Activated CD8-positive, alpha-beta T cell treated with anti-CD3 and anti-CD28 coated beads for 36 hours (primary cell): ENCODE results near the gene TEX28. TPM values are rescaled to one million over a fixed set of nuclear protein-coding genes. Genes with fewer than 3 reads are reported as not detected.

Source experiments
- ATAC-seq: fragments of 200-7000 bp; cut with Tn5 transposase; one replicate; pipeline ENCODE4 v1.10.0; 2021; ENCODE audit warnings: mild to moderate bottlenecking, moderate library complexity
- CTCF ChIA-PET: fragments of 350-600 bp; sonication (Branson Sonifier 250); formaldehyde crosslinking; loops from one replicate; lab custom pipeline; 2021; ENCODE audit warnings: antibody characterized with exemption; lab: Charles Lee
- POLR2A ChIA-PET: fragments of 350-600 bp; sonication (Branson Sonifier 250); formaldehyde crosslinking; loops from one replicate; lab custom pipeline; 2021; ENCODE audit warnings: antibody characterized with exemption; lab: Charles Lee
- DNase-seq: peaks from one replicate; pipeline ENCODE4 v3.0.0-alpha.2; 2020
- H3K27ac Mint-ChIP-seq: one replicate; pipeline ENCODE4 v1.8.0; 2021; ENCODE audit warnings: mild to moderate bottlenecking, mixed read lengths
- H3K27me3 Mint-ChIP-seq: one replicate; pipeline ENCODE4 v1.8.0; 2021; ENCODE audit warnings: mixed read lengths
- H3K36me3 Mint-ChIP-seq: one replicate; pipeline ENCODE4 v1.8.0; 2021; ENCODE audit warnings: low read depth, mixed read lengths
- H3K4me1 Mint-ChIP-seq: one replicate; pipeline ENCODE4 v1.8.0; 2021; ENCODE audit warnings: low read depth, mixed read lengths
- H3K4me3 Mint-ChIP-seq: one replicate; pipeline ENCODE4 v1.8.0; 2021; ENCODE audit warnings: mild to moderate bottlenecking, moderate library complexity, mixed read lengths
- H3K9me3 Mint-ChIP-seq: one replicate; pipeline ENCODE4 v1.8.0; 2021; ENCODE audit warnings: mixed read lengths
- CTCF ChIP-seq: fragments of 200-600 bp; IDR thresholded peaks from one replicate; pipeline ENCODE4 v1.8.0; 2022; ENCODE audit warnings: antibody characterized with exemption, mild to moderate bottlenecking
- intact Hi-C: fragments of 100-400 bp; cut with micrococcal nuclease; formaldehyde crosslinking; loops from one replicate; pipeline ENCODE4 v1.10.0; 2022
- total RNA-seq, 2 experiments: library from RNA; stranded (reverse); gene quantifications; one replicate each; pipeline ENCODE4 v1.2.3, GENCODE V29; 2021

Gene TEX28
- total RNA-seq, 2 experiments from 2014 or later = not detected

GRCh38 chrX:154327038-154327820, 32.3 kb upstream of the TEX28 start:
- Mint-ChIP-seq H3K4me3 (peak overlapping the region; percentile 16), H3K4me1 (peaks cover 34% of the 10 kb centered on the region), H3K27ac (peak overlapping the region; percentile 34), H3K9me3 (no peaks in the 10 kb centered on the region), H3K36me3 (no peaks in the 10 kb centered on the region), H3K27me3 (no peaks in the 10 kb centered on the region)
- peak; percentile 85 for ATAC-seq
- DNase-seq = peak; percentile 52
- intact Hi-C loops = no loop called here
- no peak for TF ChIP-seq CTCF
- ChIA-PET CTCF (interaction anchor here (0.8 to 1.9 kb wide), 3 partner anchors 10 to 19 kb away, joined by 3 to 8 read pairs (median 3); no protein-coding TSS in a partner anchor), POLR2A (interaction anchor here (1.0 to 1.1 kb wide), 2 partner anchors 43 to 353 kb away, joined by 3 read pairs; no protein-coding TSS in a partner anchor)

GRCh38 chrX:154325541-154325940, 30.6 kb upstream of the TEX28 start:
- no peaks in the 10 kb centered on the region for H3K36me3 Mint-ChIP-seq
- intact Hi-C loops = no loop called here
- DNase-seq (no peak), ATAC-seq (no peak)
- no peaks in the 10 kb centered on the region for H3K9me3 Mint-ChIP-seq
- peaks cover 46% of the 10 kb centered on the region for H3K4me1 Mint-ChIP-seq
- no peak overlapping the region for H3K27ac Mint-ChIP-seq
- H3K4me3 Mint-ChIP-seq = no peak overlapping the region
- no peak for TF ChIP-seq CTCF
- ChIA-PET CTCF (interaction anchor here (1.9 kb wide), 1 partner anchor 8 kb away, joined by 8 read pairs; no protein-coding TSS in a partner anchor), POLR2A (interaction anchor here (0.7 to 1.1 kb wide), 2 partner anchors 10 to 13 kb away, joined by 3 to 4 read pairs; no protein-coding TSS in a partner anchor)
- H3K27me3 Mint-ChIP-seq = no peaks in the 10 kb centered on the region

GRCh38 chrX:154323537-154323936, 28.6 kb upstream of the TEX28 start:
- Mint-ChIP-seq H3K27me3 (no peaks in the 10 kb centered on the region), H3K36me3 (no peaks in the 10 kb centered on the region), H3K4me3 (no peak overlapping the region), H3K27ac (no peak overlapping the region), H3K9me3 (no peaks in the 10 kb centered on the region), H3K4me1 (peaks cover 48% of the 10 kb centered on the region)
- ChIA-PET CTCF (no interaction called here), POLR2A (no interaction called here)
- no peak for TF ChIP-seq CTCF
- intact Hi-C loops = no loop called here
- ATAC-seq = no peak
- no peak for DNase-seq

GRCh38 chrX:154322890-154323289, 28.0 kb upstream of the TEX28 start:
- Mint-ChIP-seq H3K9me3 (no peaks in the 10 kb centered on the region), H3K4me1 (peaks cover 44% of the 10 kb centered on the region), H3K36me3 (no peaks in the 10 kb centered on the region), H3K27ac (no peak overlapping the region), H3K4me3 (no peak overlapping the region), H3K27me3 (no peaks in the 10 kb centered on the region)
- DNase-seq (no peak), ATAC-seq (no peak)
- CTCF ChIA-PET = no interaction called here
- TF ChIP-seq CTCF = no peak
- intact Hi-C loops = no loop called here
- POLR2A ChIA-PET = no interaction called here

GRCh38 chrX:154321594-154321993, 26.7 kb upstream of the TEX28 start:
- Mint-ChIP-seq H3K9me3 (no peaks in the 10 kb centered on the region), H3K4me3 (peak overlapping the region; percentile 8), H3K27ac (peak overlapping the region; percentile 5), H3K36me3 (no peaks in the 10 kb centered on the region), H3K27me3 (no peaks in the 10 kb centered on the region), H3K4me1 (peaks cover 40% of the 10 kb centered on the region)
- ATAC-seq (peak; percentile 40), DNase-seq (peak; percentile 16)
- TF ChIP-seq CTCF = no peak
- intact Hi-C loops = no loop called here
- POLR2A ChIA-PET = no interaction called here
- CTCF ChIA-PET = no interaction called here
